ENCODE results near the gene IQCK.

The IQCK gene

GRCh38 chr16:19835196-19835595, 117.1 kb downstream of the IQCK start:
- no peaks in the 10 kb centered on the region for H3K4me1 ChIP-seq (ENCODE audit: control insufficient read depth, insufficient read depth, low read length)
- H3K4me3 ChIP-seq (ENCODE audit: low read depth, low read length) = no peak overlapping the region
- POLR2A ChIA-PET = interaction anchor here (0.8 kb wide), 1 partner anchor 12 kb away, joined by 4 read pairs; no protein-coding TSS in a partner anchor
- TF ChIP-seq ZNF843 (tag by site-specific recombination; IDR thresholded peaks at IDR 0.05) (no peak), PRDM2 (tag by site-specific recombination; IDR thresholded peaks at IDR 0.05; ENCODE audit: borderline replicate concordance) (no peak), PBX3 (CRISPR knock-in tag; IDR thresholded peaks at IDR 0.05) (no peak), ZNF596 (tag by site-specific recombination; IDR thresholded peaks at IDR 0.05) (no peak), YY2 (tag by site-specific recombination; IDR thresholded peaks at IDR 0.05) (no peak), KLF1 (tag by site-specific recombination; IDR thresholded peaks at IDR 0.05) (no peak), GLI2 (tag by site-specific recombination; IDR thresholded peaks at IDR 0.05; ENCODE audit: borderline replicate concordance, low read depth) (no peak), ZNF585B (tag by site-specific recombination; IDR thresholded peaks at IDR 0.05) (no peak), ZNF785 (tag by site-specific recombination; IDR thresholded peaks at IDR 0.05) (no peak), ZSCAN5A (tag by site-specific recombination; IDR thresholded peaks at IDR 0.05) (no peak), ZNF521 (tag by site-specific recombination; IDR thresholded peaks at IDR 0.05) (no peak), HOXD13 (CRISPR knock-in tag; IDR thresholded peaks at IDR 0.05; ENCODE audit: borderline replicate concordance) (no peak), ZFP3 (tag by site-specific recombination; IDR thresholded peaks at IDR 0.05; ENCODE audit: low read depth) (no peak), ZNF777 (tag by site-specific recombination; IDR thresholded peaks at IDR 0.05; ENCODE audit: borderline replicate concordance) (no peak), ZNF560 (tag by site-specific recombination; IDR thresholded peaks at IDR 0.05; ENCODE audit: borderline replicate concordance) (no peak), MEIS1 (CRISPR knock-in tag; IDR thresholded peaks at IDR 0.05; ENCODE audit: borderline replicate concordance) (no peak)
- H3K36me3 ChIP-seq (ENCODE audit: control insufficient read depth in 2 of 2, insufficient read depth in 1 of 2, low read length in 2 of 2) = no peaks in the 10 kb centered on the region
- no peak overlapping the region for H3K27ac ChIP-seq (ENCODE audit: extremely low read depth, low read depth, low read length)
- CTCF ChIA-PET = interaction anchor here (0.7 kb wide), 1 partner anchor 9 kb away, joined by 3 read pairs; no protein-coding TSS in a partner anchor
- H3K9me3 ChIP-seq (ENCODE audit: control insufficient read depth, insufficient read depth, low read depth, low read length) = no peaks in the 10 kb centered on the region

- CTCF ChIA-PET = interaction anchor here (0.7 kb wide), 2 partner anchors 10 to 1118 kb away, joined by 3 read pairs; no protein-coding TSS in a partner anchor
- Histone ChIP-seq H3K36me3 (ENCODE audit: control insufficient read depth in 2 of 2, insufficient read depth in 1 of 2, low read length in 2 of 2) (no peaks in the 10 kb centered on the region), H3K27ac (ENCODE audit: extremely low read depth, low read depth, low read length) (no peak overlapping the region), H3K4me3 (ENCODE audit: low read depth, low read length) (no peak overlapping the region), H3K9me3 (ENCODE audit: control insufficient read depth, insufficient read depth, low read depth, low read length) (no peaks in the 10 kb centered on the region), H3K4me1 (ENCODE audit: control insufficient read depth, insufficient read depth, low read length) (no peaks in the 10 kb centered on the region)
- POLR2A ChIA-PET = interaction anchor here (0.8 kb wide), 1 partner anchor 12 kb away, joined by 4 read pairs; no protein-coding TSS in a partner anchor
- TF ChIP-seq ZNF19 (tag by site-specific recombination; IDR thresholded peaks at IDR 0.05; ENCODE audit: low read depth) = no peak
- no peak for TF ChIP-seq ZNF513 (tag by site-specific recombination; IDR thresholded peaks at IDR 0.05)
- no peak for TF ChIP-seq ZBTB6 (tag by site-specific recombination; IDR thresholded peaks at IDR 0.05)
- TF ChIP-seq ZNF837 (tag by site-specific recombination; IDR thresholded peaks at IDR 0.05) = no peak
- no peak for TF ChIP-seq TCF7L2 (IDR thresholded peaks at IDR 0.05; ENCODE audit: borderline replicate concordance, low read depth, low read length)
- no peak for TF ChIP-seq ZNF488 (tag by site-specific recombination; IDR thresholded peaks at IDR 0.05)
- TF ChIP-seq ZIC2 (tag by site-specific recombination; IDR thresholded peaks at IDR 0.05) = no peak
- no peak for TF ChIP-seq RBAK (tag by site-specific recombination; IDR thresholded peaks at IDR 0.05)
Observed at GRCh38 chr16:19835968-19836421, 117.9 kb downstream of the IQCK start.

Data from HEK293 (cell line).